ENCODE results near the gene ARMC3.

ARMC3 gene

GRCh38 chr10:22992621-22993020 is 64.8 kb downstream of the ARMC3 start:
- no peak for DNase-seq (ENCODE audit: low read depth in 2 of 2)

DNA sequence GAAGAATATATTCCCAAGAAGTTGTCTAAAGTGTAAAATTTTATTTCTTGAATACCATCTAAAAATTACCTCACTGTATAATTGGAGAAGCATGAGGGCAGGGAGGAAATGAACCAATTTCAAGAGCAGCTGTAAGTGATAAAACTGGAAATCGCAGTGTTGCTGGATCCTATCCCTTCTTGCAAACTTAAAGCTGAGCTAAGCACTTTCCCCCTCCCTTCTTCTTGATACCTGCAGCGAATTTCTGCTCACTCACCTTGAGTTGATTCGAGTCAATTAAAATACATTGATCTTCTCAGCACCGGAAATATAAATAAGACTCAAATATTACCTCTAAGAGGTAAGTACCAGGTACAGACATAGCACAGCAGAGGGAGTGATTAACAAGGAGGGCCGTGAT is 65.5 kb downstream of the ARMC3 start:
- DNase-seq (ENCODE audit: low read depth in 2 of 2), result no peak

DNA sequence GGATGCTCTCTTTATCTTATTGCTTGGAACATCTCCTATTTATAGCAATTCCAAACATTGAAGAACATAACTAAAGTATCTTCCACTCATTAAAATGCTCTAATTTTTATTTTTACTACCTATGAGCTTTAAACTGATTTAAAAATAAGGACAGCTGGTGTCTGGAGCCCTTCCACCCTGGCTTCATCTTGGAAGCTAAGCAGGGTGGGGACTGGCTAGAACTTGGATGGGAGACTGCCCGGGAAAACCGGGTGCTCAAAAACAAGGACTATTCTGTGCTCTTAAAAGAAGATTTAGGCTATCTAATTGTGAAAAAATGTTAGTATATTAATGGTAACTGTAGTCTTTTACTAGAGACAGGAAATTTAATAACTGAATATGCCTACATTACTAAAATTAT is 69.2 kb downstream of the ARMC3 start:
- no peak for DNase-seq (ENCODE audit: low read depth in 2 of 2)

DNA sequence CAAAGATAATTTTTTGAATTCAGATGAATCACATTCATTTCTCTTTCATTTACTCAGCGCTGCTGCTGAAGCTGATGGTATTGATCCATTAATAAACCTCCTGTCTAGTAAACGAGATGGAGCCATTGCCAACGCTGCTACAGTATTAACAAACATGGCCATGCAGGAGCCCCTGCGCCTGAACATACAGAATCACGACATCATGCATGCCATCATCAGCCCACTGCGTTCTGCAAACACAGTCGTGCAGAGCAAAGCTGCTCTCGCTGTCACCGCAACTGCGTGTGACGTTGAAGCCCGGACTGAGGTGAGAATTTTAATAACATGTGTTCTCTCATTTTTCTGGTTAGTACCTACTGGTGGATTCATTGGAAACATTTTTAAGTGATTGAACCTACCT is 70.2 kb downstream of the ARMC3 start:
- no peak for DNase-seq (ENCODE audit: low read depth in 2 of 2)

DNA sequence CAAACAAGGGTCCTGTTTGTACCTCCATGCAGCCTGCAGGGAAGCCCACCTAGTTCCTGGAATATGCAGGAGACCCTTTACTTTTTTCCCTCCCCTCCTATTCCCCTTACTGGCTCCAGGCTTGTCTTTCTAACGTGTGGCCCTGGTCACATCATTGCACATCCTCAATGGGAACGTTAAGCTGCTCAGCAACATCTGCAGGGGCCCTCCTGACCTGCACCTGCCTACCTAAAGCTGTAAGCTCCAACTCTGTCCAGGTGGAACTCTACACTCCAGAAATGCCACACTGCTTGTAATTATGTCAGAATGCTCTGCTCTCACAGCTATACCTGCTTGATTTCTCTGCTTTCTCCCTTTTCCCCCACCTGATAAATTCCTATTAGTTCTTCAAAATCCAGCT is 72.1 kb downstream of the ARMC3 start:
- DNase-seq (ENCODE audit: low read depth in 2 of 2), result no peak

- no peak for DNase-seq (ENCODE audit: low read depth in 2 of 2)
Measured at GRCh38 chr10:23001901-23002516, 74.2 kb downstream of the ARMC3 start.

DNA sequence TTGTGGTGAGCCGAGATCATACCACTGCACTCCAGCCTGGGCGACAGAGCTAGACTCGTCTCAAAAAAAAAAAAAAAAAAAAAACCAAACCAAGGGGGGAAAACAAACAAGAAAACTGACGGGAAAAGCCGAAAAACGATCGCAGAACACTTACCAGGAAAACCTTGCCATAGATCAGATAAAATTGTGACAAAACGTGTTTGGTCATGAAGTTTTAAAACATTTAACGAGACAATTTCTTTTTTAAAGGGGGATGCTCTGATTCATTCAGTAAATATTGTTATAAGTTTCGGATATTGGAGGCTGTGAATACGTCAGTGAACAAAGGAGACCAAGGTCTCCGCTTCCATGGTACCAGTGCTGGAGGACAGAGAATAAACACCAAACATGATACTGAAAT is 77.3 kb downstream of the ARMC3 start:
- no peak for DNase-seq (ENCODE audit: low read depth in 2 of 2)

GRCh38 chr10:23013581-23014335 is 85.9 kb downstream of the ARMC3 start:
- DNase-seq (ENCODE audit: low read depth in 2 of 2), result no peak

- DNase-seq (ENCODE audit: low read depth in 2 of 2), result no peak
Measured at GRCh38 chr10:23015021-23015707, 87.3 kb downstream of the ARMC3 start.

GRCh38 chr10:23016636-23017035 is 88.8 kb downstream of the ARMC3 start:
- no peak for DNase-seq (ENCODE audit: low read depth in 2 of 2)

- no peak for DNase-seq (ENCODE audit: low read depth in 2 of 2)
Measured at GRCh38 chr10:23019633-23020032, 91.8 kb downstream of the ARMC3 start.

DNA sequence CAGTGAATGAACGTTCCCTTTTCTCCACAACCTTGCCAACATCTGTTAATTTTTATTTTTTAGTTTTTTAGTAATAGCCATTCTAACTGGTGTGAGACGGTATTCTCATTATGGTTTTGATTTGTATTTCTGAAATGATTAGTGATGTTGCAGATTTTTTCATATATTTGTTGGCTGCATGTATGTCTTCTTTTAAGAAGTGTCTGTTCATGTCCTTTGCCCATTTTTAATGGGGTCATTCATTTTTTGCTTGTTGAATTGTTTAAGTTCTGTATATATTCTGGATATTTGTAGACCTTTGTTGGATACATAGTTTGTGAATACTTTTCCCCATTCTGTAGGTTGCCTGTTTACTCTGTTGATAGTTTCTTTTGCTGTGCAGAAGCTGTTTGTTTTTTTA is 93.6 kb downstream of the ARMC3 start:
- DNase-seq (ENCODE audit: low read depth in 2 of 2), result no peak

GRCh38 chr10:23024002-23024401 is 96.1 kb downstream of the ARMC3 start:
- DNase-seq (ENCODE audit: low read depth in 2 of 2), result no peak

GRCh38 chr10:23031318-23031717 is 103.5 kb downstream of the ARMC3 start:
- DNase-seq (ENCODE audit: low read depth in 2 of 2), result no peak

- no peak for DNase-seq (ENCODE audit: low read depth in 2 of 2)
Measured at GRCh38 chr10:23034790-23035189, 106.9 kb downstream of the ARMC3 start.

GRCh38 chr10:23035569-23035968 is 107.7 kb downstream of the ARMC3 start:
- DNase-seq (ENCODE audit: low read depth in 2 of 2), result no peak

GRCh38 chr10:23037152-23037551 is 109.3 kb downstream of the ARMC3 start:
- DNase-seq (ENCODE audit: low read depth in 2 of 2), result no peak

DNA sequence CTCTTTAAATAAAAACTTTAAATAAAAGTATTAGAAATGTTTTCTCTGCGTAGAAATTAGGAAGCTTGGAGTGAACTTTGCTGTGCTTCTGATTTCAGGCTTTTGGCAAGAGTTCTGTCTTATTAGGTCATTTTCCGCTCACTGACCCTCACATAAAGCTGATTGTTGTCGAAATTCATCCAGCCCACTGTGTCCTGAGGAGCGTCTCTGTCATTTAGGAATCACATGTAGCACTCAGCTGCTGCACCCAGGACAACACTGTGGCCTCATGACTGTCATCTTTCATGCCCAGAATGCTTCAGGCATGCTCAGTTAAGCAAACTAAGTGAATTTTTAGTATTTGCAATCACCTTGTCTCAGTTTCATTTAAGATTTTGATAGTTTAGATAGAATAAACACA is 109.7 kb downstream of the ARMC3 start:
- no peak for DNase-seq (ENCODE audit: low read depth in 2 of 2)

DNA sequence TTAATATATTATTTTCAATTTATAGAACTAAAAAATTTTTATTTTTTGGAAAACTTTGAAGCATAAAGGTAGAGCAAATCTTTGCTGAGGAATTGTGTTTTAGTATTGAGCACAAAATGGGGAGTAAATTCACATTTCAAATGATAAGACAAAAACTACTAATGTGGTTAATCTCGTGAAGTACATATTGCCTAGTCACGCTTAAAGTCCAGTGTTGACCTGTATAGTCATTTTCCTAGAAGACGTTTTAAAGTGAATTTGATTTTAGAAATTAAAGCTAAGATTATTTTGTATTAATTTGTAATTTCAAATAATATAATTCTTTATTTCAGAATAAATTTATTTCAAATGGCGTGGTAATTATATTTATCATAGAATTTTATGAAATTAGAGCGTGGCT is 110.3 kb downstream of the ARMC3 start:
- DNase-seq (ENCODE audit: low read depth in 2 of 2), result no peak

GRCh38 chr10:23040002-23040401 is 112.1 kb downstream of the ARMC3 start:
- no peak for DNase-seq (ENCODE audit: low read depth in 2 of 2)

DNA sequence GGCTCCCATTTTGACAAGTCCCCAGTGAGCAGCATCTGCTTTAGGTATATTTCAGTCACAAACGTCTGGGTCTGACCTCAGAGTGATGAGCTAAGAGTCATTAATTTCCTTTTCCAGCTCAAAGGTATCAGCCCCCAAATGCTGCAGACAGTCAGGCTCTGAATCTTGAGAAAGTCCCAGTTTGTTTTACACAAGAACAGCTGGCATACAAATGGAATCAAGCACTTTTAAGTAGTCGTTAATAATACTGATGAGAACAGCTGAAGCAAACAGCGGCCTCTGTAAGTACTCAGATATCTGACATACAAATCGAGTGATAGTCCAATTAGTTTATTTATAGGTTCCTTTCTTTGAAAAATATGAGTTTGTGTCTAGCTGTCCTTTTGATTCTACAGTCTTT is 118.2 kb downstream of the ARMC3 start:
- DNase-seq (ENCODE audit: low read depth in 2 of 2), result no peak

DNA sequence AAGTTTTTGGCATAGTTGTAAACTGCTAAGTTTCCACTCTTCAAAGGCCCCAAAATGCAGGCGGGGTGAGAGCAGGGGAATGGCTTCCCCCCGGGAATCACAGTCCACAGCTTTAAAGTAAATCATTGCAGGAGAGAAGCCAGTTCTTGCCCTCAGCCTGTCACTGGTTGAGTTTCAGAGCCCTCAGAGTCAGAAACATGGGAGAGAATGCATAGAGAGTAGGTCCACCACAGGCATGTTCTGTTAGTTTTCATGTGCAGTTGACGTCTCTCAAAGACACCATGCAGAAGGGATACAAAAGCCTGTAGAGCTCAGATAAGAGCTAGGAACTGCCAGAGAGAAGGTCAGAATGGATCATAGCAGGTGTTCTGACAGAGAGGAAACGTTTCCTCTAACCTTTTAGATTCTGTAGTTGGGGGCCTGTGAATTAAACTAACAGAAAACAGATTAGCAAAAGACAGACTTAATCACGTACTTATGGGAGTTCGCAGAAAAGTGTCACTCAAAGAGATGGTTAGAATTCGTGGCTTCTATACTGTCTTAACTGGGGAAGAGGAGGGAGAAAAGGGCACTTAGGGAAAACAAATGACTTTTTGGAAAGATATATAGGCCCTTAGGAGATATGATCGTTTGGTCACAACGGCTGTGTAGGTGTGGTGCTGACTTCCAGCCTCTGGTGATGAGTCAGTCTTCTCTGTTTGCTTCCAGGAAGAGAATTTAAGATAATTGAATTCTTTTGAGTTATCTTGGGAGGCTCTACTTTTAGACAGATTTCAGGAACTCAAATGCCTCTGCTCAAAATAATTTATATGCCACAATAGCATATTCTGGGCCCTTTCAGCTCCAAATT is 119.6 kb downstream of the ARMC3 start:
- DNase-seq (ENCODE audit: low read depth in 2 of 2), result no peak

Data from stimulated activated CD8-positive, alpha-beta memory T cell treated with anti-CD3 and anti-CD28 coated beads, Interleukin-15, amount 100 ng/mL, for 48 hours (primary cell).